ENCODE results near the gene MEFV. TPM values are rescaled to one million over a fixed set of nuclear protein-coding genes. Genes with fewer than 3 reads are reported as not detected.

Gene MEFV
- total and polyA plus RNA-seq, 2 of the 13 experiments (the other 11 are each of a cell fraction or from before 2014, with no cell fraction given): 0.22 TPM; not detected in 1

GRCh38 chr16:3198334-3199072 lies 57.9 kb downstream of the MEFV start (continued):
- no peak for TF ChIP-seq E2F2 (CRISPR knock-in tag; IDR thresholded peaks at IDR 0.05; ENCODE audit: borderline replicate concordance)
- TF ChIP-seq ZBTB3 (CRISPR knock-in tag; IDR thresholded peaks at IDR 0.05; ENCODE audit: borderline replicate concordance, low read depth): no peak
- TF ChIP-seq ZNF772 (CRISPR knock-in tag; IDR thresholded peaks at IDR 0.05): no peak
- TF ChIP-seq IRF9 (CRISPR knock-in tag; IDR thresholded peaks at IDR 0.05; ENCODE audit: borderline replicate concordance): no peak
- no peak for TF ChIP-seq ZNF496 (CRISPR knock-in tag; IDR thresholded peaks at IDR 0.05; ENCODE audit: insufficient replicate concordance)
- 0 out of 2 replicates have a peak, but pooled peaks have one; percentile 21 for TF ChIP-seq MLX (CRISPR knock-in tag; IDR thresholded peaks at IDR 0.05)
- no peak for TF ChIP-seq SOX13 (IDR thresholded peaks at IDR 0.05)
- TF ChIP-seq SOX13 (CRISPR knock-in tag; conservative IDR thresholded peaks at IDR 0.05 in 1 of 2, IDR thresholded peaks at IDR 0.05 in 1 of 2): peak in 1 of 2 experiments; percentile 66; a peak in 1 of 4 replicates
- peak; percentile 59; the same call in 1 of the 2 replicates for TF ChIP-seq NCOA2 (CRISPR knock-in tag; IDR thresholded peaks at IDR 0.05)
- no peak for TF ChIP-seq ZBTB7B (CRISPR knock-in tag; IDR thresholded peaks at IDR 0.05)
- TF ChIP-seq TAF1 (CRISPR knock-in tag; IDR thresholded peaks at IDR 0.05): no peak
- no peak for TF ChIP-seq HOXD1 (CRISPR knock-in tag; IDR thresholded peaks at IDR 0.05)
- TF ChIP-seq BRCA1 (CRISPR knock-in tag; IDR thresholded peaks at IDR 0.05): no peak
- TF ChIP-seq CEBPG (CRISPR knock-in tag; IDR thresholded peaks at IDR 0.05): no peak
- no peak for TF ChIP-seq POLR2G (IDR thresholded peaks at IDR 0.05; ENCODE audit: low read depth, low read length)
- no peak for TF ChIP-seq E2F1 (CRISPR knock-in tag; IDR thresholded peaks at IDR 0.05)
- TF ChIP-seq ATF7-NPFF (CRISPR knock-in tag; IDR thresholded peaks at IDR 0.05; ENCODE audit: low read depth): no peak
- peak; percentile 82; the same call in 1 of the 2 replicates for TF ChIP-seq HMG20A (CRISPR knock-in tag; IDR thresholded peaks at IDR 0.05; ENCODE audit: borderline replicate concordance)
- no peak for TF ChIP-seq SMC3 (IDR thresholded peaks at IDR 0.05; ENCODE audit: low read length)
- no peak for TF ChIP-seq ZNF431 (CRISPR knock-in tag; IDR thresholded peaks at IDR 0.05; ENCODE audit: borderline replicate concordance, low read depth)
- no peak for TF ChIP-seq ZNF235 (CRISPR knock-in tag; IDR thresholded peaks at IDR 0.05; ENCODE audit: borderline replicate concordance)
- TF ChIP-seq CERS6 (CRISPR knock-in tag; IDR thresholded peaks at IDR 0.05): no peak
- TF ChIP-seq SRY (CRISPR knock-in tag; IDR thresholded peaks at IDR 0.05): no peak
- no peak for TF ChIP-seq ZNF101 (CRISPR knock-in tag; IDR thresholded peaks at IDR 0.05; ENCODE audit: borderline replicate concordance, low read depth)
- TF ChIP-seq EEA1 (CRISPR knock-in tag; IDR thresholded peaks at IDR 0.05; ENCODE audit: borderline replicate concordance): no peak
- TF ChIP-seq MEIS2 (CRISPR knock-in tag; IDR thresholded peaks at IDR 0.05): no peak
